Lower leg skin (tissue), 3 donors: Measurements from ENCODE around the gene ZNF879.

Source experiments
- CTCF ChIP-seq, 3 donors: fragments of 450-650 bp; IDR thresholded peaks; one replicate each; pipeline ENCODE4 v1.5.1; 2016; ENCODE audit warnings: antibody characterized with exemption in 3 of 3, mild to moderate bottlenecking in 3 of 3, moderate library complexity in 2 of 3
- POLR2A ChIP-seq, 2 donors: fragments of 450-650 bp; IDR thresholded peaks; one replicate each; pipeline ENCODE4 v1.6.1; 2016 to 2017; ENCODE audit warnings: antibody characterized with exemption in 2 of 2, mild to moderate bottlenecking in 1 of 2, moderate library complexity in 1 of 2

DNA sequence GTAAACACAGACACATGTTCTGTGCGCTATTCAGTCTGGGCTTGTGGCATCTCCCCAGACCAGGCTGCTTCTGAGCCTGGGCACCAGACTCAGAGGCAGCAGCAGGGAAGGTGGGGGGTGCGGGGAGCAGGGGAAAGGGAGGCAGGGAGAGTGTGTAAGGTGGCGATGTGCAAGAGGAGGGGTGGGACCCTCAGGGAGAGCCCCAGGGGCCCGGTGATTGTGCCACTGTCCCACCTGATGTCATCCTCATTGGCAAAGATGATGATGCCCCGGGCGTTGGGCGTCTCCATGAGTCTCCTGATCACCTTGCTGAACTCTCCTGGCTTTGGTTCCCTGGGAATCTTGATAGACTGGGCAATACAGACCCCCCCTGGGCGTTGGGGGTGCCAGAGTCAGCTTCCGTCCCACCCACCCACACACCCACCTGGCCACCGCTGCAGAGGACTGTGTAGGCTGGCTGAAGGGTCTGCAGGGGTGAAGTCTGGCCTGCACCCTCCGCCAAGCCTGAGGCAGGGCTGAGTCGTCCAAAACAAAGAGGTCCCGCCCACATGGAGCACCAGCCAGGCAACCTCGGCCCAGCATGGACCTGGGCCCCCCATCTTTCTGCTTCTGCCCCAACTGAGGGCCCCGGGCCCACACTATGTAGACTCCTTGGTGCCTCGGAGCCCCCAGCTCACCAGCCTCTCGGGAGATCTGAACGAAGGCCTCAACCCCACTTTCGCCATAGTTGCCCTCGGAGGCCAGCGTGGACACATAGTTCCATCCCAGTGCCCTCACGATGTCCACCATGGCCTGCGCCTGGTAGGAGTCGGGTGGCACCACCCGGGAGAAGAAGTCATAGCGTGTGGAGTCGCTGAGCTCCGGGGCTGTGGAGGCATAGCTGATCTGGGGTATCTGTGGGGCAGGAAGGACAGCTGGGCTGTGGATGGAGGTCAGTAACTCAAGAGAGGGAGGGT, 32.1 kb upstream of the ZNF879 start:
- TF ChIP-seq CTCF (IDR thresholded peaks at IDR 0.05) (no peak), POLR2A (IDR thresholded peaks at IDR 0.05) (no peak)
